Fibroblast of pulmonary artery (primary cell): ENCODE data around the gene SMG9.

ENCODE experiments used
- DNase-seq: peaks from one replicate; pipeline ENCODE4 v3.0.0-alpha.2; 2010; ENCODE audit warnings: low read depth
- H3K4me3 ChIP-seq: replicated peaks from 2 replicates; pipeline ENCODE4 v1.5.1; 2011; ENCODE audit warnings: low read depth, mild to moderate bottlenecking, control low read depth, low read length, moderate library complexity
- TF ChIP-seq, protein P1 (sequence below): IDR thresholded peaks from 2 replicates; pipeline ENCODE4 v1.5.1; 2011; ENCODE audit warnings: mild to moderate bottlenecking, control low read depth, low read length, inconsistent platforms; ENCODE audit errors: missing control alignments

Gene SMG9

DNA sequence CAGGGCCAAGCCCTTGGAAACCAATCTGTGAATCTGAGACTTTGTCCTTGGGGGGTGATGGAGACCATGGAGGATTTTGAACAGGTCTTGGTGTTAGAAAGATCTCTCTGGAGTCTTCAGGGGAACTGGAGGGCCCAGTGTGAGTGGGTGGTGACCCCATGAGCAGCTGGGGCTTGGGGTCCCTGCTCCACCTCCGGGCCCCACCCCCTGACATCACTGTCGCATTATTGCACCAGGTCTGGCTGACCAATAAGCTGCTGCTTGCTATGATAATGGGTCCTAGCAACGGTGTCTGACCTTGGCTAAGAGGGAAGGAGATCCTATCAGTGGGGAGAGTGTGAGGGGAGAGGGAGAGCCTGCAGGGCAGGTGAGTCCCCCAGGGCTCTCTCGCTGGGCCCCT lies 39.0 kb downstream of the SMG9 start, which contains the start of gene IRGC:
Gene IRGC (plus strand): TSS at position 301 of the 400 bp plus-strand sequence. CDS start 2,483 bp downstream, outside the sequence.
- TF ChIP-seq, protein P1, sequence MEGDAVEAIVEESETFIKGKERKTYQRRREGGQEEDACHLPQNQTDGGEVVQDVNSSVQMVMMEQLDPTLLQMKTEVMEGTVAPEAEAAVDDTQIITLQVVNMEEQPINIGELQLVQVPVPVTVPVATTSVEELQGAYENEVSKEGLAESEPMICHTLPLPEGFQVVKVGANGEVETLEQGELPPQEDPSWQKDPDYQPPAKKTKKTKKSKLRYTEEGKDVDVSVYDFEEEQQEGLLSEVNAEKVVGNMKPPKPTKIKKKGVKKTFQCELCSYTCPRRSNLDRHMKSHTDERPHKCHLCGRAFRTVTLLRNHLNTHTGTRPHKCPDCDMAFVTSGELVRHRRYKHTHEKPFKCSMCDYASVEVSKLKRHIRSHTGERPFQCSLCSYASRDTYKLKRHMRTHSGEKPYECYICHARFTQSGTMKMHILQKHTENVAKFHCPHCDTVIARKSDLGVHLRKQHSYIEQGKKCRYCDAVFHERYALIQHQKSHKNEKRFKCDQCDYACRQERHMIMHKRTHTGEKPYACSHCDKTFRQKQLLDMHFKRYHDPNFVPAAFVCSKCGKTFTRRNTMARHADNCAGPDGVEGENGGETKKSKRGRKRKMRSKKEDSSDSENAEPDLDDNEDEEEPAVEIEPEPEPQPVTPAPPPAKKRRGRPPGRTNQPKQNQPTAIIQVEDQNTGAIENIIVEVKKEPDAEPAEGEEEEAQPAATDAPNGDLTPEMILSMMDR = no peak

DNA sequence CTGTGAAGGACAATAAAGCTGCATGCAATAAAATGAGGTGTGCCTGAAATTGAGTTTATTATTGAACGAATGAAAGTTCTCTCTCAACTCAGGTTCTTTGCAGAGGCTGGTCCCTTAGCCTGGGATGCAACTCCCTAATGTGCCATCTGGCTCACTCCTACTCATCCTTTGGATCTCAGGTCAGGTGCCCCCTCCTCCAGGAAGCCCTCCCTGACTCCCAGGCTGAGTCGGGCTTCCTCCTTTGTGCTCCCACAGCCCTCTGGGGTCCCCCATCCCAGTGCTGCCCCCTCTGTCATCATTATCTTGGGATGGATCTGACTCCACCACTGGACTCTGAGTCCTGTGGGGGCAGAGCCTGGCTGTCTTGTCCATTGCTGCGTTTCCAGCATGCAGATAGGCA lies 41.6 kb downstream of the SMG9 start:
- no peak for DNase-seq
- TF ChIP-seq, protein P1 = no peak
- H3K4me3 ChIP-seq = no peak overlapping the region

More for the DNA sequence above, 39.0 kb downstream of the SMG9 start, which contains the start of gene IRGC:
- DNase-seq = no peak
- no peak within 1 kb of the TSS for H3K4me3 ChIP-seq

DNA sequence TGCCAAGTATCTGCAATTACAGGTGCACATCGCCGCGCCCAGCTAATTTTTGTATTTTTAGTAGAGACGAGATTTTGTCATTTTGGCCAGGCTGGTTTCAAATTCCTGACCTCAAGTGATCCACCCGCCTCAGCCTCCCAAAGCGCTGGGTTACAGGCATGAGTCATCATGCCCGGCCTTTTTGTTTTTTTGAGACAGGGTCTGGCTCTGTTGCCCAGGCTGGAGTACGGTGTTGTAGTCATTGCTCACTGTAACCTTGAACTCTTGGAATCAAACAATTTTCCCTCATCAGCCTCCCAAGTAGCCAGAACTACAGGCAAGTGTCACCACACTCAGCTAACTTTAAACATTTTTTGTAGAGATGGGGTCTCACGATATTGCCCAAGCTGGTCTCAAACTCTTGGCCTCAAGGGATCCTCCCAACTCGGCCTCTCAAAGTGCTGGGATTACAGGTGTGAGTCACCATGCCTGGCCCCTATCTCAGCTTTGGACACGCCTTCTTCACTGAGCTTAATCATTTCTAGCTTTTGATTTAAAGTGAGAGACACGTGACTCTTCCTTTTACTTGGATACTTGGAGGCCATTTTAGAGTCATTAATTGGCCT lies 42.9 kb downstream of the SMG9 start:
- TF ChIP-seq, protein P1 = no peak
- H3K4me3 ChIP-seq = no peak overlapping the region
- DNase-seq = no peak

DNA sequence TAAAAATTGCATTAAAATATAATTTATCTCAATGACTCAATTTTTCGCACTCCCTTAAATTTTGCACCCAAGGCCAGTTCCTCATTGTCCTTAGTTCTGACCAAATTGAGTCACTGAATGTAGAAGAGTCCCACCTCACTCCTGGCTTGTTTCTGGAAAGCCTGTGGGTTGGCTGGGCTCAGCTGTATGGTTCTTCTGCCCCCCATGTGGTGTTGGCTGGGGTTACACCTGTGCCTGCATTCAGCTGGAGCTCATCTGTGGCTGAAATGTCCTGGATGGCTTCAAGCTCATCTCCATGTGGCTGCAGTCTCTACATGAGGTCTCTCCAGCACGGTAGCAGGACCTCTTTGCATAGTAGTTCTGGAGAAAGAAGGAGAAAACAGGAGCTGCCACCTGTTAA lies 46.0 kb downstream of the SMG9 start:
- H3K4me3 ChIP-seq = no peak overlapping the region
- no peak for DNase-seq
- TF ChIP-seq, protein P1 = no peak

DNA sequence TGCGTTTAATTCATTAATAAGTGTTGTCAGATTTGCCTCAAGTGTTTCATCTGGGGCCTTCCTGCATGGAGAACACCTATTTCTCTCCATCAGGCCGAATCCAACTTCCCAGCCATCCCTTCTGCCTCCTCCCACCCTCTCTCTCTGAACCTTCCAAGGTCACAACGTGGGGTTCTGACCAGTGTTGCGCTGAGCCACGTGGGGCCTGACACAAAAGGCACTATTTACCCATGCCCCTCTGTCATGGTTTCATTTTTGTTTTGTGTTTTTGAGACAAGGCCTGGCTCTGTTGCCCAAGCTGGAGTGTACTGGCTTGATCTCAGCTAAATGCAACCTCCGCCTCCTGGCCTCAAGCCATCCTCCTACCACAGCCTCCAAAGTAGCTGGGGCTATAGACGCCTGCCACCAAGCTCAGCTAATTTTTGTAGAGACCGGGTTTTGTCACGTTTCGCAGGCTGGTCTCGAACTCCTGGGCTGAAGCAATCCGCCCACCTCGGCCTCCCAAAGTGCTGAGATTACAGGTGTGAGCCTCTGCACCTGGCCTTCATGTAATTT lies 47.5 kb downstream of the SMG9 start:
- DNase-seq = no peak
- TF ChIP-seq, protein P1 = no peak
- no peak overlapping the region for H3K4me3 ChIP-seq

DNA sequence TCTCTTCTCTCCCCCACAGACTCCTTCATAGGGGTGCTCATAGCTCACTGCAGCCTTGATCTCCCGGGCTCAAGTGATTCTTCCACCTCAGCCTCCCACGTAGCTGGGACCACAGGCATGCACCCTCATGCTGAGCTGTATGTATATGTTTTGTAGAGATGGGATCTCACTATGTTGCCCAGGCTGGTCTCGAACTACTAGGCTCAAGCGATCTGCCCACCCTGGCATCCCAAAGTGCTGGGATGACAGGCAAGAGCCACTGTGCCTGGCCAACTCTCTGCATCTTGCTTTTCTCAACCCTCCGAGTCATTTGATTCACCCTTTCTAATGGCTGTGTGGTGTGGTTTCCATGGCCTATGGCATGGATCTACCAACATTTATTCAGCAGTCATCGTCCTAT lies 49.0 kb downstream of the SMG9 start:
- no peak overlapping the region for H3K4me3 ChIP-seq
- DNase-seq = no peak
- TF ChIP-seq, protein P1 = no peak
